Uterus (tissue), 2 donors: ENCODE results near the gene TALDO1.

Source experiments
- POLR2A ChIP-seq, 2 donors: fragments of 450-650 bp; IDR thresholded peaks; one replicate each; pipeline ENCODE4 v1.6.1; 2016; ENCODE audit warnings: antibody characterized with exemption in 2 of 2, mild to moderate bottlenecking in 1 of 2, moderate library complexity in 1 of 2
- TF ChIP-seq, protein P1 (sequence below), 4 experiments: fragments of 200-600 bp in 2 of 4; fragments of 450-650 bp in 2 of 4; sonication (generic) in 2 of 4; IDR thresholded peaks; one replicate each; pipeline ENCODE4 v1.5.1; 2016 to 2019; ENCODE audit warnings: antibody characterized with exemption in 4 of 4, mild to moderate bottlenecking in 2 of 4, moderate library complexity in 1 of 4

DNA sequence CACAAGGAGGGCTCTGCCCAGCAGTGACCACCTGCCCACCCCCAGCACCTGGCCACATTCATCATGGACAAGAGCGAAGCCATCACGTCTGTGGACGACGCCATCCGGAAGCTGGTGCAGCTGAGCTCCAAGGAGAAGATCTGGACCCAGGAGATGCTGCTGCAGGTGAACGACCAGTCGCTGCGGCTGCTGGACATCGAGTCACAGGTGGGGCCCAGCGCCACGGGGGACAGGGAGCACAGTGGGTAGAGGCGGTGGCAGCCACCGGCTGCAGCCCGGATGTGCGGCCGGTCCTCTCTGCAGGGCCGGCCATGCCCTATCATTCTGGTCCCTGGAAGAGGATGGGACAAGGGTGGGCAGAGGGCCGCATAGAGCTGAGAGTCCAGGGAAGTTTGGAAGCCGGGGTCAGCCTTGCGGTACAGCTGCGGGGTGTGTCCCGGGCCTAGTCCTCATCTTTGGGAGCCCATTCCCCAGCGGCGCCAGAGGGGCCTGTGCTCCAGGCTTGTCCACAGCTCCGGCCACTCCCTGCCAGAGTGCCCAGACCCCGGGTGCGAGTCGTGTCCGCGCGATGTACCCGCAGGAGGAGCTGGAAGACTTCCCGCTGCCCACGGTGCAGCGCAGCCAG is 27.1 kb upstream of the TALDO1 start:
- TF ChIP-seq, protein P1, sequence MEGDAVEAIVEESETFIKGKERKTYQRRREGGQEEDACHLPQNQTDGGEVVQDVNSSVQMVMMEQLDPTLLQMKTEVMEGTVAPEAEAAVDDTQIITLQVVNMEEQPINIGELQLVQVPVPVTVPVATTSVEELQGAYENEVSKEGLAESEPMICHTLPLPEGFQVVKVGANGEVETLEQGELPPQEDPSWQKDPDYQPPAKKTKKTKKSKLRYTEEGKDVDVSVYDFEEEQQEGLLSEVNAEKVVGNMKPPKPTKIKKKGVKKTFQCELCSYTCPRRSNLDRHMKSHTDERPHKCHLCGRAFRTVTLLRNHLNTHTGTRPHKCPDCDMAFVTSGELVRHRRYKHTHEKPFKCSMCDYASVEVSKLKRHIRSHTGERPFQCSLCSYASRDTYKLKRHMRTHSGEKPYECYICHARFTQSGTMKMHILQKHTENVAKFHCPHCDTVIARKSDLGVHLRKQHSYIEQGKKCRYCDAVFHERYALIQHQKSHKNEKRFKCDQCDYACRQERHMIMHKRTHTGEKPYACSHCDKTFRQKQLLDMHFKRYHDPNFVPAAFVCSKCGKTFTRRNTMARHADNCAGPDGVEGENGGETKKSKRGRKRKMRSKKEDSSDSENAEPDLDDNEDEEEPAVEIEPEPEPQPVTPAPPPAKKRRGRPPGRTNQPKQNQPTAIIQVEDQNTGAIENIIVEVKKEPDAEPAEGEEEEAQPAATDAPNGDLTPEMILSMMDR (IDR thresholded peaks at IDR 0.05): no peak
- no peak for TF ChIP-seq POLR2A (IDR thresholded peaks at IDR 0.05)
